B cell (primary cell): ENCODE data around the gene RPS25. TPM values are rescaled to one million over a fixed set of nuclear protein-coding genes. Genes with fewer than 3 reads are reported as not detected.

Experiments
- ATAC-seq: fragments of 200-7000 bp; cut with Tn5 transposase; one replicate; pipeline ENCODE4 v1.10.0; 2021; ENCODE audit warnings: low read depth, mild to moderate bottlenecking, moderate number of reproducible peaks, moderate library complexity
- CTCF ChIA-PET: fragments of 350-600 bp; sonication (Branson Sonifier 250); formaldehyde crosslinking; loops from one replicate; lab custom pipeline; 2021; ENCODE audit warnings: antibody characterized with exemption, inconsistent platforms; lab: Charles Lee
- POLR2A ChIA-PET: fragments of 350-600 bp; sonication (Branson Sonifier 250); formaldehyde crosslinking; loops from one replicate; lab custom pipeline; 2021; ENCODE audit warnings: antibody characterized with exemption; lab: Charles Lee
- DNase-seq: peaks from one replicate; pipeline ENCODE4 v3.0.0; 2013
- H2AFZ ChIP-seq: 2 replicates; pipeline ENCODE4 v1.6.1; 2012; ENCODE audit warnings: mild to moderate bottlenecking, low read depth, low read length; ENCODE audit not compliant: insufficient read depth, poor library complexity, severe bottlenecking
- H3K27ac ChIP-seq, 2 donors: 1 replicate in 1 of 2; 2 replicates in 1 of 2; pipeline ENCODE4 v1.5.1; 2012 to 2013; ENCODE audit warnings: low read length in 2 of 2, mild to moderate bottlenecking in 2 of 2, moderate library complexity in 1 of 2
- H3K27me3 ChIP-seq, 4 experiments: fragments of 200-600 bp in 1 of 4; sonication (generic) in 1 of 4; replicated peaks in 1 of 4; 1 replicate in 2 of 4; 2 replicates in 2 of 4; pipeline versions ENCODE4 v1.6.1 to v1.7.0; 2013 to 2016; ENCODE audit warnings: low read length in 3 of 4, mild to moderate bottlenecking in 2 of 4, mixed read lengths in 1 of 4, moderate library complexity in 1 of 4; ENCODE audit not compliant: insufficient read depth in 4 of 4, control insufficient read depth in 3 of 4; ENCODE audit errors: control extremely low read depth in 1 of 4
- H3K36me3 ChIP-seq, 2 experiments: replicated peaks in 1 of 2; 1 replicate in 1 of 2; 2 replicates in 1 of 2; pipeline versions ENCODE4 v1.6.1 to v1.7.1; 2013; ENCODE audit warnings: low read length in 1 of 2; ENCODE audit not compliant: insufficient read depth in 2 of 2, control insufficient read depth in 1 of 2; ENCODE audit errors: control extremely low read depth in 1 of 2, extremely low read depth in 1 of 2
- H3K4me1 ChIP-seq, 2 donors: fragments of 200-600 bp in 1 of 2; sonication (generic) in 1 of 2; 1 replicate in 1 of 2; 2 replicates in 1 of 2; pipeline versions ENCODE4 v1.5.1 to v1.6.1; 2013 to 2017; ENCODE audit warnings: low read length in 2 of 2; ENCODE audit not compliant: control insufficient read depth in 2 of 2, insufficient read depth in 2 of 2
- H3K4me2 ChIP-seq: replicated peaks from 2 replicates; pipeline ENCODE3; 2012; ENCODE audit warnings: mild to moderate bottlenecking, low read depth, low read length; ENCODE audit not compliant: poor library complexity, severe bottlenecking
- H3K4me3 ChIP-seq, 5 experiments: fragments of 200-600 bp in 1 of 5; sonication (generic) in 1 of 5; 1 replicate in 3 of 5; 2 replicates in 2 of 5; pipeline versions ENCODE4 v1.5.1 to v1.7.0; 2011 to 2016; ENCODE audit warnings: low read length in 4 of 5, mild to moderate bottlenecking in 4 of 5, low read depth in 2 of 5, control low read depth in 1 of 5, moderate library complexity in 1 of 5; ENCODE audit not compliant: insufficient read depth in 1 of 5; ENCODE audit errors: control extremely low read depth in 1 of 5, extremely low read depth in 1 of 5
- H3K79me2 ChIP-seq: fragments of 200-600 bp; sonication (generic); one replicate; pipeline ENCODE4 v1.6.0; 2016; ENCODE audit warnings: low read length; ENCODE audit not compliant: control insufficient read depth, insufficient read depth
- H3K9ac ChIP-seq: fragments of 200-600 bp; sonication (generic); 2 replicates; pipeline ENCODE4 v1.6.1; 2017; ENCODE audit warnings: mild to moderate bottlenecking, low read length, moderate library complexity
- H3K9me3 ChIP-seq, 3 donors: one replicate each; pipeline versions ENCODE4 v1.6.1 to v1.7.1; 2013; ENCODE audit warnings: low read length in 2 of 3; ENCODE audit not compliant: control insufficient read depth in 2 of 3, insufficient read depth in 1 of 3; ENCODE audit errors: control extremely low read depth in 1 of 3
- H4K20me1 ChIP-seq: 2 replicates; pipeline ENCODE4 v1.6.0; 2012; ENCODE audit warnings: mild to moderate bottlenecking, low read length; ENCODE audit not compliant: insufficient read depth, control insufficient read depth, poor library complexity, severe bottlenecking
- H3K27ac Mint-ChIP-seq: one replicate; pipeline ENCODE4 v1.8.0; 2021; ENCODE audit warnings: mixed read lengths
- H3K27me3 Mint-ChIP-seq: one replicate; pipeline ENCODE4 v1.8.0; 2021; ENCODE audit warnings: mixed read lengths
- H3K4me1 Mint-ChIP-seq: one replicate; pipeline ENCODE4 v1.8.0; 2021; ENCODE audit warnings: mixed read lengths
- H3K4me3 Mint-ChIP-seq: one replicate; pipeline ENCODE4 v1.8.0; 2021; ENCODE audit warnings: mixed read lengths
- H3K9me3 Mint-ChIP-seq: one replicate; pipeline ENCODE4 v1.8.0; 2022; ENCODE audit warnings: mixed read lengths; ENCODE audit not compliant: insufficient read depth
- EZH2 ChIP-seq: IDR thresholded peaks from 2 replicates; pipeline ENCODE4 v1.6.1; 2012; ENCODE audit warnings: borderline replicate concordance, low read depth, mild to moderate bottlenecking, moderate library complexity, low read length; ENCODE audit not compliant: insufficient read depth, poor library complexity, severe bottlenecking
- WGBS: methylation state at CpG from one replicate; pipeline ENCODE4 v1.1.5; 2013; ENCODE audit warnings: missing lambda C conversion rate; ENCODE audit not compliant: insufficient coverage; 5-methylcytosine and 5-hydroxymethylcytosine counted together
- intact Hi-C: fragments of 100-400 bp; cut with micrococcal nuclease; formaldehyde crosslinking; loops from one replicate; pipeline ENCODE4 v1.10.0; 2022
- polyA plus RNA-seq: library from polyadenylated mRNA; depleted of rRNA; stranded (reverse); fragments of >200 nt; gene quantifications from 2 replicates; pipeline ENCODE4 v1.2.3, GENCODE V29; 2012
- total RNA-seq, 2 donors: library from RNA; stranded (reverse); fragments of 120-200 nt in 1 of 2; gene quantifications; 1 replicate in 1 of 2; 2 replicates in 1 of 2; pipeline versions ENCODE4 v1.2.3 to v1.2.4, GENCODE V29; 2013 to 2022
- TF ChIP-seq, protein P1 (sequence below): fragments of 200-600 bp; IDR thresholded peaks from one replicate; pipeline ENCODE4 v1.8.0; 2022; ENCODE audit warnings: antibody characterized with exemption, mild to moderate bottlenecking

Gene RPS25
- total and polyA plus RNA-seq, 2 donors (not counting 1 experiment from before 2014, with no cell fraction given): 1,823 to 2,003 TPM

DNA sequence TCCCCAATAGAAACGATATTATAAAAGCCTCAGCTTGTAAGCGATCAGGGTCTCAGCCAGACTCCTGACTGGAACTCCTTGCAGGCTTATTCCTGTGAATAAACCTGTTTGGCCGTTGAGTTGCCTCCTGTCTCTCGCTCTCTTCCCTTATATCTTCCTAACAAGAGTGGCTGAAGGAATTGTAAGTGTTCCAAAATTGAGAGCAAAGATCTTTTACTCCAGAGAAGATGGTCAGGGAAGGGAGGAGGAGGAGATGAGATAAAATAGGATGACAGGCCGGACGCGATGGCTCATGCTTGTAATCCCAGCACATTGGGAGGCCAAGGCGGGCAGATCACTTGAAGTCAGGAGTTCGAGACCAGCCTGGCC, 13.8 kb upstream of the RPS25 start:
- no peaks in the 10 kb centered on the region for H3K27me3 ChIP-seq
- H3K79me2 ChIP-seq: peaks cover 16% of the 10 kb centered on the region
- Mint-ChIP-seq H3K27ac (no peak overlapping the region), H3K27me3 (no peaks in the 10 kb centered on the region), H3K9me3 (no peaks in the 10 kb centered on the region), H3K4me3 (no peak overlapping the region), H3K4me1 (peaks cover 20% of the 10 kb centered on the region)
- peaks cover 0 to 4% of the 10 kb centered on the region in 2 experiments for H3K36me3 ChIP-seq
- CTCF ChIA-PET: interaction anchor here (0.7 to 3.2 kb wide), 5 partner anchors 12 to 342 kb away, joined by 3 to 14 read pairs (median 4); partner anchors contain the start of genes HYOU1, RPS25, TRAPPC4 and VPS11
- intact Hi-C loops: no loop called here
- H3K9ac ChIP-seq: no peak overlapping the region
- no peak overlapping the region for H3K27ac ChIP-seq
- H3K9me3 ChIP-seq: no peaks in the 10 kb centered on the region
- DNase-seq (no peak), ATAC-seq (no peak)
- peak overlapping the region; percentile 98 for H2AFZ ChIP-seq
- no CpG with 5 or more reads among the region's 9 CpGs for WGBS
- H3K4me1 ChIP-seq: peaks cover 4 to 10% of the 10 kb centered on the region in 2 donors
- H4K20me1 ChIP-seq: no peaks in the 10 kb centered on the region
- no peak overlapping the region for H3K4me3 ChIP-seq
- H3K4me2 ChIP-seq: no peak overlapping the region
- TF ChIP-seq, protein P1, sequence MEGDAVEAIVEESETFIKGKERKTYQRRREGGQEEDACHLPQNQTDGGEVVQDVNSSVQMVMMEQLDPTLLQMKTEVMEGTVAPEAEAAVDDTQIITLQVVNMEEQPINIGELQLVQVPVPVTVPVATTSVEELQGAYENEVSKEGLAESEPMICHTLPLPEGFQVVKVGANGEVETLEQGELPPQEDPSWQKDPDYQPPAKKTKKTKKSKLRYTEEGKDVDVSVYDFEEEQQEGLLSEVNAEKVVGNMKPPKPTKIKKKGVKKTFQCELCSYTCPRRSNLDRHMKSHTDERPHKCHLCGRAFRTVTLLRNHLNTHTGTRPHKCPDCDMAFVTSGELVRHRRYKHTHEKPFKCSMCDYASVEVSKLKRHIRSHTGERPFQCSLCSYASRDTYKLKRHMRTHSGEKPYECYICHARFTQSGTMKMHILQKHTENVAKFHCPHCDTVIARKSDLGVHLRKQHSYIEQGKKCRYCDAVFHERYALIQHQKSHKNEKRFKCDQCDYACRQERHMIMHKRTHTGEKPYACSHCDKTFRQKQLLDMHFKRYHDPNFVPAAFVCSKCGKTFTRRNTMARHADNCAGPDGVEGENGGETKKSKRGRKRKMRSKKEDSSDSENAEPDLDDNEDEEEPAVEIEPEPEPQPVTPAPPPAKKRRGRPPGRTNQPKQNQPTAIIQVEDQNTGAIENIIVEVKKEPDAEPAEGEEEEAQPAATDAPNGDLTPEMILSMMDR: no peak
- no peak for TF ChIP-seq EZH2
- POLR2A ChIA-PET: no interaction called here

DNA sequence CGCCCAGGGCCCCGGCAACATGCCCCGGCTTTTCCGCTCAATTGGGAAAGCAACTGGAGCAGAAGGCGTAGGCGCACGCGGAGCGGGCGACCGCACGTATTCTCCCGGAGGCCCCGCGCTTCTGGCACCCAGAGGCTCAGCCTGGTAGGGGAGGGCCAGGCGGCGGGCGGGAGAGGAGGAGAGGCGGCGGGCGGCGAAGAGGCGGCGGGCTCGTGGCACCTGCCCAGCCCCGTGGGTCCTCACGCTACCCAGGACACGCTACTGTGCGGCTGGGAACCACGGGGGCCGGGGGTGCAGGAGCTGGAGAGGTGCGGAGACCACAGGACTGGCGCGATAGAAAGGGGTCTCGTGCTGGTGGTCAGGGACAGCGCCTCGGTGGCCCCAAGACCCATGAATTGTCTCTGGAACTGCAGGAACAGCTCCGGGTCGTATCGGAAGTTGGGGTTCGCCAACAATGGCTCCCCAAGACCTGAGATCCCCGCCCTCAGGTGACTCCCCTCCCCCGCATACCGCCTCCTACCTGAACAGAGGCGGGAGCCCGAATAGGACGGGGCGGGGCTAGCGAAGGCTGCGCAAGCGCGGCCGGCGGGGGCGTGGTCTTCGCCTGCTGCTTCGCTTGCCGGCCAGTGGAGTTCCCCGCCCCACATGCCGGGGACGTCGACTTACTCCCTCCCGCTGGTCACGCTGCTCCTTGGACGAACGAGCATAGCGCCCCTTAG, 12.3 kb upstream of the RPS25 start, which contains the start of gene SLC37A4:
Gene SLC37A4 (minus strand): TSS at position 549 of the 719 bp plus-strand sequence.
- Histone ChIP-seq H3K4me1 (peaks cover 4 to 10% of the 10 kb centered on the region in 2 donors), H3K27ac (peak within 1 kb of the TSS; percentile 46 to 74), H3K9ac (peak within 1 kb of the TSS; percentile 85), H3K79me2 (peaks cover 16% of the 10 kb centered on the region), H3K27me3 (no peaks in the 10 kb centered on the region), H3K9me3 (no peaks in the 10 kb centered on the region), H4K20me1 (no peaks in the 10 kb centered on the region), H2AFZ (peak within 1 kb of the TSS; percentile 98), H3K4me3 (peak within 1 kb of the TSS in 4 of 5 experiments; percentile 80 to 89 (median 86)), H3K36me3 (peaks cover 0 to 6% of the 10 kb centered on the region in 2 experiments), H3K4me2 (peak within 1 kb of the TSS; percentile 92)
- peak within 1 kb of the TSS; percentile 92 for H3K4me3 Mint-ChIP-seq
- H3K27ac Mint-ChIP-seq: peak within 1 kb of the TSS; percentile 82
- peak; percentile 99 for DNase-seq
- peak; percentile 96 for ATAC-seq
- H3K27me3 Mint-ChIP-seq: no peaks in the 10 kb centered on the region
- no peak for TF ChIP-seq EZH2
- TF ChIP-seq, protein P1: no peak
- WGBS: under 1% methylated on average over 67 of the region's 67 CpGs
- no peaks in the 10 kb centered on the region for H3K9me3 Mint-ChIP-seq
- H3K4me1 Mint-ChIP-seq: peaks cover 20% of the 10 kb centered on the region
- ChIA-PET CTCF (interaction anchor here (0.7 to 3.2 kb wide), 7 partner anchors 11 to 341 kb away, joined by 3 to 14 read pairs (median 4); partner anchors contain the start of genes RPS25, TRAPPC4 and VPS11), POLR2A (interaction anchor here (0.6 to 1.5 kb wide), 5 partner anchors 11 to 106 kb away, joined by 3 to 5 read pairs (median 3); partner anchors contain the start of genes DPAGT1, RPS25 and TRAPPC4)
- intact Hi-C loops: loop anchor here (1.0 kb wide), 6 partner anchors 12 to 91 kb away; partner anchors contain the start of genes CENATAC, HINFP, HYOU1 and RPS25
